ENCODE results near the gene PSMA8.
"Not testable (repeated sequence)": the region's sequence is repeated elsewhere in the genome, so short reads cannot be mapped to it uniquely, and the experiment has no call there.

Gene PSMA8

GRCh38 chr18:26233208-26233607, 99.5 kb downstream of the PSMA8 start:
- DNase-seq (ENCODE audit: low read depth, low spot score), result peak; percentile 91

DNA sequence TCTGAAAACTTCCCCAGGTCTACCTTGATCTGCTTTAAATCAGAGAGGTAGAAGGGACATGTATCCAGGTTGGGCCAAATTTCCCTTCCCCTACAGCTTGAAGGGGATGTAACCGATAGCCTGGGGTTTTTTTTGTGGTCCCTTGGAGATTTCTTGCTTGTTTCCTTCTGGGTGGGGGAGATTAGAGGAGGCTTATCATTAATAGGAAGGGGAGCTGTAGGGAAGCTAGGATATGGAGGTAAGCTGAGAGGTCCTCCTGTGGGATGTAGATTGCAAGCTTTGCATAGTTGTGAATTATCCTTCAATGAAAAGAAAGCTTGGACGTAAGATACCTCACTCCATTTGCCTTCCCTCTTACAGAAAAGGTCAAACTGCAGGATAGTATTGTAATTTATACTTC, 103.7 kb downstream of the PSMA8 start:
- DNase-seq (ENCODE audit: low read depth, low spot score), result not testable (repeated sequence)

DNA sequence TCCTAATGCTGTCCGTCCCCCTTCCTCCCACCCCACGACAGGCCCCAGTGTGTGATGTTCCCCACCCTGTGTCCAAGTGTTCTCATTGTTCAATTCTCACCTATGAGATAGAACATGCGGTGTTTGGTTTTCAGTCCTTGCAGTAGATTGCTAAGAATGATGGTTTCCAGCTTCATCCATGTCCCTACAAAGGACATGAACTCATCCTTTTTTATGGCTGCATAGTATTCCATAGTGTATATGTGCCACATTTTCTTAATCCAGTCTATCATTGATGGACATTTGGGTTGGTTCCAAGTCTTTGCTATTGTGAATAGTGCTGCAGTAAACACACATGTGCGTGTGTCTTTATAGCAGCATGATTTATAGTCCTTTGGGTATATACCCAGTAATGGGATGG, 105.0 kb downstream of the PSMA8 start:
- not testable (repeated sequence) for DNase-seq (ENCODE audit: low read depth, low spot score)

DNA sequence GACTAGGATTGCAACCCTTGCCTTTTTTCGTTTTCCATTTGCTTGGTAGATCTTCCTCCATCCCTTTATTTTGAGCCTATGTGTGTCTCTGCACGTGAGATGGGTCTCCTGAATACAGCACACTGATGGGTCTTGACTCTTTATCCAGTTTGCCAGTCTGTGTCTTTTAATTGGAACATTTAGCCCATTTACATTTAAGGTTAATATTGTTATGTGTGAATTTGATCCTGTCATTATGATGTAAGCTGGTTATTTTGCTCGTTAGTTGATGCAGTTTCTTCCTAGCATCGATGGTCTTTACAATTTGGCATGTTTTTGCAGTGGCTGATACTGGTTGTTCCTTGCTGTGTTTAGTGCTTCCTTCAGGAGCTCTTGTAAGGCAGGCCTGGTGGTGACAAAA, 108.7 kb downstream of the PSMA8 start:
- not testable (repeated sequence) for DNase-seq (ENCODE audit: low read depth, low spot score)
